Transverse colon (tissue), 3 donors: ENCODE results near the gene RHOF.

Experiments
- EP300 ChIP-seq: sonication (generic); formaldehyde crosslinking; IDR thresholded peaks from one replicate; pipeline ENCODE4 v1.6.1; 2017; ENCODE audit warnings: antibody characterized with exemption, low read depth
- POLR2A ChIP-seq: fragments of 450-650 bp; IDR thresholded peaks from one replicate; pipeline ENCODE4 v1.6.1; 2016; ENCODE audit warnings: antibody characterized with exemption, mild to moderate bottlenecking, moderate library complexity
- TF ChIP-seq, protein P1 (sequence below), 5 experiments: fragments of 200-600 bp in 3 of 5; fragments of 450-650 bp in 2 of 5; sonication (generic) in 3 of 5; IDR thresholded peaks; 1 replicate in 2 of 5; 2 replicates in 3 of 5; pipeline ENCODE4 v1.5.1; 2016 to 2017; ENCODE audit warnings: antibody characterized with exemption in 5 of 5, inconsistent platforms in 3 of 5, mild to moderate bottlenecking in 2 of 5, moderate library complexity in 1 of 5

- TF ChIP-seq, protein P1, sequence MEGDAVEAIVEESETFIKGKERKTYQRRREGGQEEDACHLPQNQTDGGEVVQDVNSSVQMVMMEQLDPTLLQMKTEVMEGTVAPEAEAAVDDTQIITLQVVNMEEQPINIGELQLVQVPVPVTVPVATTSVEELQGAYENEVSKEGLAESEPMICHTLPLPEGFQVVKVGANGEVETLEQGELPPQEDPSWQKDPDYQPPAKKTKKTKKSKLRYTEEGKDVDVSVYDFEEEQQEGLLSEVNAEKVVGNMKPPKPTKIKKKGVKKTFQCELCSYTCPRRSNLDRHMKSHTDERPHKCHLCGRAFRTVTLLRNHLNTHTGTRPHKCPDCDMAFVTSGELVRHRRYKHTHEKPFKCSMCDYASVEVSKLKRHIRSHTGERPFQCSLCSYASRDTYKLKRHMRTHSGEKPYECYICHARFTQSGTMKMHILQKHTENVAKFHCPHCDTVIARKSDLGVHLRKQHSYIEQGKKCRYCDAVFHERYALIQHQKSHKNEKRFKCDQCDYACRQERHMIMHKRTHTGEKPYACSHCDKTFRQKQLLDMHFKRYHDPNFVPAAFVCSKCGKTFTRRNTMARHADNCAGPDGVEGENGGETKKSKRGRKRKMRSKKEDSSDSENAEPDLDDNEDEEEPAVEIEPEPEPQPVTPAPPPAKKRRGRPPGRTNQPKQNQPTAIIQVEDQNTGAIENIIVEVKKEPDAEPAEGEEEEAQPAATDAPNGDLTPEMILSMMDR (IDR thresholded peaks at IDR 0.05), result no peak
- TF ChIP-seq EP300 (no peak), POLR2A (no peak)
Measured at GRCh38 chr12:121810234-121810817, 16.8 kb upstream of the RHOF start.
